ENCODE data around the gene FKBP2. TPM values are rescaled to one million over a fixed set of nuclear protein-coding genes. Genes with fewer than 3 reads are reported as not detected.

The FKBP2 gene
- total RNA-seq, 4 donors from 2014 or later: 50.7 to 89.6 (median 56.0) TPM

DNA sequence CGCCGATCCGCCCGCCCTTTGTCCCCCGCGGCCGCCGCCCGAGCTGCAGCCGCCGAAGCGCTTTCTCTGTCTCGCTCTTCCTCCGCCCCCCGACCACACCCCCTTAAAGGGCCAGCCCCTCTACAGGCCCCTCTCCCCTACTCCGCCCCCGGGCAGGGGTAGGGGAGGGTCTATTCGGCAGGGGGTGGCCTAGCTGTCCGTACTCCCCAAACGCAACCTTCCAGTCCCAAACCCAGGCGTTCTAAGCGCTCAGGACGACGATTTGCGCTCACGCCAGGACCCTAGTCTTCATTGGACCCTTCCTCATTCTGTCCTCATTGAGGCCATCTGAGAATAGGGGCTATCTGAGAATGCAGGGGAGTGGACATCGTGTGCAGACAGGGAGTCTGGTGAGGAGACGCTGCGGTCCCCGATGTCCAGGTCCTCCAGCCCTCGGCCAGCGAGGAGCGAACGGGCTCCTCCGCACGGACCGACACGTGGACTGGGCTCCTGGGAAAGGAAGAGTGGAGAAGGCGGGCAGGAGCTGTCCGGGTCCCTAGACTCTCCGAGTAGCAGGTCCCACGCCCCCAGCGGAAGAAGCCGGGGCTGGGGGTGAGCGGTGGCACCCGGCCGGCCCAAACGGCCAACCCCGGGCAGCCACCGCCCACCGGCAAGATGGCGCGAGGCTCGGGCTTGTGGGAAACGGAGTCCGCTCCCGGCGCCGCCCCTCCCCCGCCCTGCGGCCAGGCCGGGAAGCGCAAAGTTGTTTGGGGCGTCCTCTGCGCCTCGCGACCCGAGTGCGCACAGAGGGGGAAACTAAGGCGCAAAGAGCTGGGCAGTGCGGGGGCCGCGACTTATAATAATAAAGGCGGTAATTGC lies 6.2 kb downstream of the FKBP2 start, which contains the start of gene PPP1R14B:
PPP1R14B (minus strand) TSS at position 73 of the 858 bp plus-strand sequence. CDS start 270 bp downstream, outside the sequence.
- H3K4me1 ChIP-seq: peaks cover 46 to 79% (median 58%) of the 10 kb centered on the region in 3 donors
- peaks cover 0 to 26% (median 0%) of the 10 kb centered on the region in 3 donors for H3K36me3 ChIP-seq
- H3K27me3 ChIP-seq: no peaks in the 10 kb centered on the region
- DNase-seq: peak; percentile 43
- 0 to 1% methylated on average over 13 to 29 of the region's 74 CpGs for WGBS, 2 donors
- H3K4me3 ChIP-seq: peak within 1 kb of the TSS; percentile 46 to 88 (median 83)
- no peaks in the 10 kb centered on the region for H3K9me3 ChIP-seq
- intact Hi-C loops (cut with DNase I): no loop called here
- TF ChIP-seq, protein P1, sequence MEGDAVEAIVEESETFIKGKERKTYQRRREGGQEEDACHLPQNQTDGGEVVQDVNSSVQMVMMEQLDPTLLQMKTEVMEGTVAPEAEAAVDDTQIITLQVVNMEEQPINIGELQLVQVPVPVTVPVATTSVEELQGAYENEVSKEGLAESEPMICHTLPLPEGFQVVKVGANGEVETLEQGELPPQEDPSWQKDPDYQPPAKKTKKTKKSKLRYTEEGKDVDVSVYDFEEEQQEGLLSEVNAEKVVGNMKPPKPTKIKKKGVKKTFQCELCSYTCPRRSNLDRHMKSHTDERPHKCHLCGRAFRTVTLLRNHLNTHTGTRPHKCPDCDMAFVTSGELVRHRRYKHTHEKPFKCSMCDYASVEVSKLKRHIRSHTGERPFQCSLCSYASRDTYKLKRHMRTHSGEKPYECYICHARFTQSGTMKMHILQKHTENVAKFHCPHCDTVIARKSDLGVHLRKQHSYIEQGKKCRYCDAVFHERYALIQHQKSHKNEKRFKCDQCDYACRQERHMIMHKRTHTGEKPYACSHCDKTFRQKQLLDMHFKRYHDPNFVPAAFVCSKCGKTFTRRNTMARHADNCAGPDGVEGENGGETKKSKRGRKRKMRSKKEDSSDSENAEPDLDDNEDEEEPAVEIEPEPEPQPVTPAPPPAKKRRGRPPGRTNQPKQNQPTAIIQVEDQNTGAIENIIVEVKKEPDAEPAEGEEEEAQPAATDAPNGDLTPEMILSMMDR (IDR thresholded peaks at IDR 0.05): peak in 4 of 6 experiments; percentile 17 to 35 (median 28)
- TF ChIP-seq POLR2A (IDR thresholded peaks at IDR 0.05): peak in 1 of 4 donors; percentile 51
- peak within 1 kb of the TSS; percentile 89 to 100 (median 92) for H3K27ac ChIP-seq

DNA sequence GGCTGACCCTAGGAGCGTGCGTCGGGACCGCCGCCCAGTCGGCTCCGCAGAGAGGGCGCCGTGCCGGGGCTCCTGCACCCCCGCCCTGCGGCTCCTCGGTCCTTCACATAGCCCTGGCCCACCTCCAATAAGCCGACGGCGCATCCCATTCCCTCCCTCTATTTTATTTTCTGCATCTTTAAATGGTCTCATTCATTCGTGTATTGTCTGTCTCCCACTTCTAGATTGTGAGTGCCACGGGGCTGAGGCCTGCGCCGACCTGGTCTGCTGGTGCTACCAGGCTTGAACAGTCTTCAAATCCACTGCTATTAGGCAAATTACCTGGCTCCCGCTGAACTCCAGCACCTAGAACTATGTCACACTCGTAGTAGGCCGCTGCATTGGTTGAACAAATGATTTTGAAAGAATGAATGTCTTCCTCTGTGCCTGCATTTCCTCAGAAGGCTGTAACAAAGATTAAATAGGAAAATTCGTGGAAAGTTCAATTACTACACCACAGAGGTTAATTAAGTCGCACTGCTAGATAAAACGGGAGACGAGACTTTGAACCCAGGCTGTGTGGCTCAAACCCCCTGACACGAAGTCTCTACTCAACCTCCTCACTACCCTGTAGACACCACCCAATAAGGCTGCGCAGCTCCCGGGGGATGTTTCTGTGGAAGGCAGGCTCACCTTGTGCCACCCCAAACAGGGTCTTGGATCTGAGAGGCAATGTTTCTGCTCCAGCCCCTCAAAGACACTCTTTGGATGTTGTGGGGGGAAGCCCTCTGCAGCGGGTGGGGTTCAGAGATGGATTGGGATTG lies 7.0 kb downstream of the FKBP2 start:
- intact Hi-C loops (cut with DNase I): no loop called here
- Histone ChIP-seq H3K9me3 (no peaks in the 10 kb centered on the region), H3K27ac (peak overlapping the region; percentile 89 to 96 (median 92)), H3K27me3 (no peaks in the 10 kb centered on the region), H3K4me1 (peaks cover 46 to 79% (median 58%) of the 10 kb centered on the region in 3 donors), H3K4me3 (peak overlapping the region; percentile 44 to 88 (median 83)), H3K36me3 (peaks cover 0 to 21% (median 0%) of the 10 kb centered on the region in 3 donors)
- DNase-seq: no peak
- TF ChIP-seq, protein P1 (IDR thresholded peaks at IDR 0.05): no peak
- no peak for TF ChIP-seq POLR2A (IDR thresholded peaks at IDR 0.05)
- 31 to 33% methylated on average over 29 to 30 of the region's 31 CpGs for WGBS, 2 donors

DNA sequence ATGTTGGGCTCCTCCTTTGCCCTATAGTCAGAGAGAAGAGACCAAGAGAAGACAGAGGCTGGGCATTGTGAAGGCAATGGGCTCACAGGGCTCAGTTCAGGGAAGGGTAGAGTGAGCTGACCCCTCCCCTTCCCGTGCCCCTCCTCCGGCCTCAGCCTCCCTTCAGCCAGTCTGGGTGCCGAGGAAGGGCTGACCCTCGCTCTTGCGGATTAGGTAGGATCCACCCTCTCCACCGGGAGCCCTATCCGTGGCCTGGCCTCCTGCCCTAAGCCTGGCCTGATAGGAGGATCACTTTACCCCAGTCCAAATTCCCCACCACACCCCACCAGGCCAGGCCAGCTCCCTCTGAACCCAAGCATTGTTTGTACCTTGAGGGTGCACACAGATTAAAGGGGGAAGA lies 7.7 kb downstream of the FKBP2 start:
- WGBS, 2 donors: 79% methylated on average over 6 of the region's 7 CpGs; no CpG with 5 or more reads in 1 of the 2 donors
- Histone ChIP-seq H3K36me3 (peaks cover 0 to 15% (median 0%) of the 10 kb centered on the region in 3 donors), H3K4me3 (no peak overlapping the region), H3K9me3 (no peaks in the 10 kb centered on the region), H3K27me3 (no peaks in the 10 kb centered on the region), H3K27ac (no peak overlapping the region), H3K4me1 (peaks cover 46 to 79% (median 59%) of the 10 kb centered on the region in 3 donors)
- no peak for DNase-seq
- TF ChIP-seq POLR2A (IDR thresholded peaks at IDR 0.05): no peak
- TF ChIP-seq, protein P1 (IDR thresholded peaks at IDR 0.05): no peak
- intact Hi-C loops (cut with DNase I): no loop called here

DNA sequence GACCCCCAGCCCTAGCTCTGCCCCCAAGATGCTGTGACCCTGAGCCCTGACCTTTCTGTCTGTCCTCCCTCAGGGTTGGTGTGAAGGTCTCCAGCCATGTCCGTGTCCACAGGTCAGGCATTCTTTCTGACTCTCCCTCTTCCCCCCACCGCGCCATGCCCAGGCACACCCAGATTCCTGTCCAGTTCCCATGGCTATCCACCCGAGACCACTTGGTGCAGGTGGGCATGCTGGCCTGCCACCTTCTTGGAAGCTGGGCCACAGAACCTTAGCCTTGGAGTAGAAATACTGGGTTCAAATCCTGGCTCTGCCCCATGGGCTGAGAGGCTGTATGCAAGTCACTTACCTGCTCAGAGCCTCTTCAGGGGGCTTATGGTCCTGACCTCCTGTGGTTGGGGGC lies 8.1 kb downstream of the FKBP2 start:
- Histone ChIP-seq H3K4me3 (no peak overlapping the region), H3K36me3 (peaks cover 0 to 13% (median 0%) of the 10 kb centered on the region in 3 donors), H3K4me1 (peaks cover 44 to 79% (median 60%) of the 10 kb centered on the region in 3 donors), H3K9me3 (no peaks in the 10 kb centered on the region), H3K27ac (no peak overlapping the region), H3K27me3 (no peaks in the 10 kb centered on the region)
- 92 to 100% methylated on average over 4 of the region's 4 CpGs for WGBS, 2 donors
- intact Hi-C loops (cut with DNase I): no loop called here
- DNase-seq: no peak
- TF ChIP-seq POLR2A (IDR thresholded peaks at IDR 0.05): no peak
- TF ChIP-seq, protein P1 (IDR thresholded peaks at IDR 0.05): no peak

All from esophagus squamous epithelium (tissue), 5 donors.